Measurements from ENCODE around the gene VPS33A. TPM values are rescaled to one million over a fixed set of nuclear protein-coding genes. Genes with fewer than 3 reads are reported as not detected.

The VPS33A gene
- total and polyA plus RNA-seq, 2 of the 8 experiments (the other 6 are each of a cell fraction or from before 2014, with no cell fraction given): 16.4 to 41.8 TPM

DNA sequence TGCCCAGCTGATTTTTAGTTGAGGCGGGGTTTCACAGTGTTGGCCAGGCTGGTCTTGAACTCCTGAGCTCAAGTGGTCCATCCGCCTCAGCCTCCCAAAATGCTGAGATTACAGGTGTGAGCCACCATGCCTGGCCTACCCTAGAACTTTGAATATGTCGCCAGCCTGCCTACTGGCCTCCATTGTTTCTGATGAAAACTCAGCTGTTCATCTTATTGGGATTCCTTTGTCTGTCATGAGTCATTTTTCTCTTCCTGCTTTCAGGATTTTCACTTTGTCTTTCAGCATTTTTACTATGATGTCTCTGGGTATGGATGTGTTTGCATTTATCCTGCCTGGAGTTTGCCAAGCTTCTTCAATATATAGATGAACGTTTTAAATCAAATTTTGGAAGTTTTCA is 70.9 kb downstream of the VPS33A start:
- H3K14ac ChIP-seq (ENCODE audit: insufficient read length): no peak overlapping the region
- no peaks in the 10 kb centered on the region for H3K23me2 ChIP-seq (ENCODE audit: low read depth, low read length)
- H3K4ac ChIP-seq (replicated peaks; ENCODE audit: insufficient read length, low read depth, low read length): no peak overlapping the region
- no peaks in the 10 kb centered on the region for H3K36me3 ChIP-seq (ENCODE audit: control insufficient read depth in 2 of 4, insufficient read depth in 4 of 4, low read length in 3 of 4)
- H3K27ac ChIP-seq (ENCODE audit: low read depth, low read length): no peak overlapping the region
- 89% methylated on average over 4 of the region's 4 CpGs; no CpG with 5 or more reads in 1 of the 2 experiments for WGBS, 2 experiments (ENCODE audit: extremely low coverage in 1 of 2, insufficient coverage in 1 of 2, insufficient read length in 1 of 2, insufficient replicate concordance in 2 of 2, low coverage in 1 of 2, low lambda C conversion rate in 2 of 2, missing lambda C conversion rate in 1 of 2)
- no peak overlapping the region for H4K5ac ChIP-seq (ENCODE audit: insufficient read length, low read depth, low read length)
- H3K9ac ChIP-seq (replicated peaks in 1 of 4; ENCODE audit: extremely low read depth in 1 of 4, low read depth in 3 of 4, low read length in 3 of 4): no peak overlapping the region
- no peak overlapping the region for H3K18ac ChIP-seq (ENCODE audit: extremely low read depth, low read length)
- no peaks in the 10 kb centered on the region for H3K79me2 ChIP-seq (ENCODE audit: control insufficient read depth in 1 of 2, insufficient read depth in 2 of 2, low read length in 2 of 2)
- H3K4me2 ChIP-seq (ENCODE audit: insufficient read depth in 1 of 2, low read depth in 2 of 2, low read length in 2 of 2): no peak overlapping the region
- H2BK12ac ChIP-seq (ENCODE audit: low read depth, low read length): no peak overlapping the region
- H3K9me3 ChIP-seq (ENCODE audit: insufficient read depth in 2 of 2, low read depth in 1 of 2, low read length in 1 of 2): no peaks in the 10 kb centered on the region
- no peaks in the 10 kb centered on the region for H3K4me1 ChIP-seq (replicated peaks in 1 of 4; ENCODE audit: control insufficient read depth in 3 of 4, insufficient read depth in 4 of 4, low read length in 3 of 4)
- no peak overlapping the region for H2BK15ac ChIP-seq (ENCODE audit: low read length)
- no peak overlapping the region for H2AK5ac ChIP-seq (ENCODE audit: low read depth, low read length)
- CTCF ChIA-PET (ENCODE audit: partially characterized antibody): interaction anchor here (1.1 to 1.7 kb wide), 3 partner anchors 63 to 132 kb away, joined by 3 to 4 read pairs (median 4); no protein-coding TSS in a partner anchor
- H2BK5ac ChIP-seq (ENCODE audit: low read depth, low read length): no peak overlapping the region
- H3K56ac ChIP-seq (replicated peaks; ENCODE audit: insufficient read length, low read depth, low read length): no peak overlapping the region
- no peaks in the 10 kb centered on the region for H3K27me3 ChIP-seq (replicated peaks in 1 of 4; ENCODE audit: control insufficient read depth in 3 of 4, extremely low read depth in 1 of 4, insufficient read depth in 3 of 4, low read length in 3 of 4)
- TF ChIP-seq EGR1 (IDR thresholded peaks at IDR 0.05; ENCODE audit: borderline replicate concordance, low read depth, low read length) (no peak), TAF1 (IDR thresholded peaks at IDR 0.05; ENCODE audit: low read depth, low read length) (no peak), JUND (IDR thresholded peaks at IDR 0.05; ENCODE audit: low read length) (no peak), CTCF (IDR thresholded peaks at IDR 0.05; ENCODE audit: control extremely low read depth in 1 of 3, insufficient read depth in 1 of 3, low read depth in 1 of 3, low read length in 3 of 3) (no peak), BCL11A (IDR thresholded peaks at IDR 0.05; ENCODE audit: low read depth in 2 of 2, low read length in 2 of 2) (no peak), HDAC2 (IDR thresholded peaks at IDR 0.05; ENCODE audit: borderline replicate concordance in 1 of 2, low read depth in 2 of 2, low read length in 2 of 2) (no peak), TAF7 (optimal IDR thresholded peaks at IDR 0.05; ENCODE audit: borderline replicate concordance, low read depth, low read length) (no peak)
- TF ChIP-seq, protein P1, sequence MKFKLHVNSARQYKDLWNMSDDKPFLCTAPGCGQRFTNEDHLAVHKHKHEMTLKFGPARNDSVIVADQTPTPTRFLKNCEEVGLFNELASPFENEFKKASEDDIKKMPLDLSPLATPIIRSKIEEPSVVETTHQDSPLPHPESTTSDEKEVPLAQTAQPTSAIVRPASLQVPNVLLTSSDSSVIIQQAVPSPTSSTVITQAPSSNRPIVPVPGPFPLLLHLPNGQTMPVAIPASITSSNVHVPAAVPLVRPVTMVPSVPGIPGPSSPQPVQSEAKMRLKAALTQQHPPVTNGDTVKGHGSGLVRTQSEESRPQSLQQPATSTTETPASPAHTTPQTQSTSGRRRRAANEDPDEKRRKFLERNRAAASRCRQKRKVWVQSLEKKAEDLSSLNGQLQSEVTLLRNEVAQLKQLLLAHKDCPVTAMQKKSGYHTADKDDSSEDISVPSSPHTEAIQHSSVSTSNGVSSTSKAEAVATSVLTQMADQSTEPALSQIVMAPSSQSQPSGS (IDR thresholded peaks at IDR 0.05; ENCODE audit: low read length): no peak
- H2BK120ac ChIP-seq (replicated peaks; ENCODE audit: low read depth, low read length): no peak overlapping the region
- H2AFZ ChIP-seq (ENCODE audit: low read length): no peak overlapping the region
- H3K79me1 ChIP-seq (ENCODE audit: low read depth, low read length): no peaks in the 10 kb centered on the region
- FAIRE-seq: no peak
- DNase-seq (ENCODE audit: low read depth in 1 of 2, low spot score in 2 of 2): no peak
- H4K8ac ChIP-seq (ENCODE audit: extremely low read depth, insufficient read depth, low read length): no peak overlapping the region
- POLR2A ChIA-PET (ENCODE audit: partially characterized antibody): interaction anchor here (0.7 to 1.1 kb wide), 4 partner anchors 15 to 311 kb away, joined by 3 to 5 read pairs (median 3); no protein-coding TSS in a partner anchor
- no peaks in the 10 kb centered on the region for H4K20me1 ChIP-seq (replicated peaks in 1 of 2; ENCODE audit: control insufficient read depth in 1 of 2, insufficient read depth in 2 of 2, low read length in 2 of 2)
- no peak overlapping the region for H4K91ac ChIP-seq (replicated peaks; ENCODE audit: insufficient read length, low read length)
- no peak overlapping the region for H2BK20ac ChIP-seq (ENCODE audit: low read length)
- no peak overlapping the region for H3K23ac ChIP-seq (ENCODE audit: insufficient read length)
- H3K4me3 ChIP-seq (ENCODE audit: extremely low read depth in 1 of 4, insufficient read depth in 2 of 4, low read depth in 3 of 4, low read length in 4 of 4): no peak overlapping the region
